GM21786 (cell line): ENCODE data around the gene DPEP3.

Experiments
- ATAC-seq: cut with Tn5 transposase; IDR thresholded peaks from one replicate; pipeline ENCODE4 v1.9.1; 2021; ENCODE audit not compliant: unreplicated experiment

DPEP3 gene

GRCh38 chr16:67932462-67932840 lies 47.8 kb downstream of the DPEP3 start:
- no peak for ATAC-seq

GRCh38 chr16:67931712-67932461 lies 48.4 kb downstream of the DPEP3 start, which contains the start of gene CTRL:
CTRL (minus strand) TSS chr16:67931862; CDS start chr16:67931852, 10 bp downstream.
- ATAC-seq, result no peak

DNA sequence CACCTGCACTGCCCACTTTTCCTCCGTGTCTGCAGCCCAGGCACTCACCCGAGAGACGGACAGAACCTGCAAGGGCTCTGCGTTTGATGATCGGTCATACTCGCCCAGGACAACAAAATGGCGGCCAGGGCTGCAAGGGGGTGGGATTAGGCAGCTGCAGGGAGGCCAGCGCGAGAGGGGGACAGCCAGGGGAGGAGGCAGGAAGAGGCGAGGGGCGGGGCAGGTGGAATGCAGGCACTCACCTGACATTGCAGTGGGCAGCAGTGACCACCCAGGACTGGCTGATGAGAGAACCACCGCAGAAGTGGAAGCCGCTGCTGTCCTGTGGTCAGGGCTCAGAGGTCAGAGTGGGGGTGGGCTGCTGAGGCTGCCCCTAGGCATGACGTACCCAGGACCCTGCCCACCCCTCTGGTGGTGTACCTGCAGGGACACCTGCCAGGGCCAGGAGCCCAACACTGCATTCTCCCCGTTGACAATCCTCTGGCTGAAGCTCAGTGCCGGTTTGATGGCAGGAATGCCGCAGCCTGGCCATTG lies 49.6 kb downstream of the DPEP3 start:
- ATAC-seq, result no peak

- ATAC-seq, result no peak
These were observed 50.1 kb downstream of the DPEP3 start for GRCh38 chr16:67930191-67930590.

- no peak for ATAC-seq
These were observed 51.5 kb downstream of the DPEP3 start for GRCh38 chr16:67928561-67929364.

- ATAC-seq, result no peak
These were observed 52.2 kb downstream of the DPEP3 start for GRCh38 chr16:67928147-67928546.

DNA sequence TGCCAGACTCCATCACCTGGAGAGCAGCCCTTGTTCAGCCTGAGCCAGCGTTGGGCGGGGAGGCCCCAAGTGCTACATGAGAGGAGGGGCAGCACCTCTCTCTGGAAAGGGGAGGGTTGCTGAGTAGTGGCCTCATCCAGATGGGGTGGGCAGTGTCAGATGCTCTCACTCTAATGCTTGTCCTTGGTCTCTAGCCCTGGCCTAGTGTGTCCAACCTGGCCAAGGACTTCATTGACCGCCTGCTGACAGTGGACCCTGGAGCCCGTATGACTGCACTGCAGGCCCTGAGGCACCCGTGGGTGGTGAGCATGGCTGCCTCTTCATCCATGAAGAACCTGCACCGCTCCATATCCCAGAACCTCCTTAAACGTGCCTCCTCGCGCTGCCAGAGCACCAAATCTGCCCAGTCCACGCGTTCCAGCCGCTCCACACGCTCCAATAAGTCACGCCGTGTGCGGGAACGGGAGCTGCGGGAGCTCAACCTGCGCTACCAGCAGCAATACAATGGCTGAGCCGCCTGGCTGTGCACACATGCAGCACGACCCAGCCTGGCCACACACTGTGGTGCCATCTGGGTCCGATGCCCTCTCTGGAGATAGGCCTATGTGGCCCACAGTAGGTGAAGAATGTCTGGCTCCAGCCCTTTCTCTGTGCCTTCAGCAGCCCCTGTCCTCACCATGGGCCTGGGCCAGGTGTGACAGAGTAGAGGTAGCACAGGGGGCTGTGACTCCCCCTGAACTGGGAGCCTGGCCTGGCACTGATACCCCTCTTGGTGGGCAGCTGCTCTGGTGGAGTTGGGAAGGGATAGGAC lies 53.0 kb downstream of the DPEP3 start:
- no peak for ATAC-seq

- ATAC-seq, result no peak
These were observed 54.0 kb downstream of the DPEP3 start for GRCh38 chr16:67926181-67926750.
